Activated T-helper 2 cell treated with anti-CD3 and anti-CD28 coated beads, Interferon-gamma antibody, Interleukin-2, Interleukin-4, amounts not matched to agents 10 μg/mL and 5 μg/mL and 100 μg/mL, durations not matched to agents 14 hours and 24 hours and 36 hours (primary cell): ENCODE results near the gene ETV5. TPM values are rescaled to one million over a fixed set of nuclear protein-coding genes. Genes with fewer than 3 reads are reported as not detected.

Experiments used
- DNase-seq: peaks from one replicate; pipeline ENCODE4 v3.0.0; 2021; ENCODE audit warnings: low spot score
- H3K27ac Mint-ChIP-seq: one replicate; pipeline ENCODE4 v1.8.0; 2021; ENCODE audit warnings: mixed read lengths
- H3K27me3 Mint-ChIP-seq: one replicate; pipeline ENCODE4 v1.8.0; 2021; ENCODE audit warnings: low read depth, mixed read lengths
- H3K36me3 Mint-ChIP-seq: one replicate; pipeline ENCODE4 v1.8.0; 2021; ENCODE audit warnings: low read depth, mixed read lengths
- H3K4me1 Mint-ChIP-seq: one replicate; pipeline ENCODE4 v1.8.0; 2021; ENCODE audit warnings: low read depth, mixed read lengths
- H3K4me3 Mint-ChIP-seq: one replicate; pipeline ENCODE4 v1.8.0; 2021; ENCODE audit warnings: low read depth, mild to moderate bottlenecking, moderate library complexity, mixed read lengths
- H3K9me3 Mint-ChIP-seq: one replicate; pipeline ENCODE4 v1.8.0; 2021; ENCODE audit warnings: mixed read lengths
- intact Hi-C: fragments of 100-400 bp; cut with micrococcal nuclease; formaldehyde crosslinking; loops from one replicate; pipeline ENCODE4 v1.15.1; 2023
- total RNA-seq: library from RNA; stranded (reverse); gene quantifications from 2 replicates; pipeline ENCODE4 v1.2.3, GENCODE V29; 2022

Gene ETV5
- total RNA-seq, 1 donor from 2014 or later, result 1.3 TPM

DNA sequence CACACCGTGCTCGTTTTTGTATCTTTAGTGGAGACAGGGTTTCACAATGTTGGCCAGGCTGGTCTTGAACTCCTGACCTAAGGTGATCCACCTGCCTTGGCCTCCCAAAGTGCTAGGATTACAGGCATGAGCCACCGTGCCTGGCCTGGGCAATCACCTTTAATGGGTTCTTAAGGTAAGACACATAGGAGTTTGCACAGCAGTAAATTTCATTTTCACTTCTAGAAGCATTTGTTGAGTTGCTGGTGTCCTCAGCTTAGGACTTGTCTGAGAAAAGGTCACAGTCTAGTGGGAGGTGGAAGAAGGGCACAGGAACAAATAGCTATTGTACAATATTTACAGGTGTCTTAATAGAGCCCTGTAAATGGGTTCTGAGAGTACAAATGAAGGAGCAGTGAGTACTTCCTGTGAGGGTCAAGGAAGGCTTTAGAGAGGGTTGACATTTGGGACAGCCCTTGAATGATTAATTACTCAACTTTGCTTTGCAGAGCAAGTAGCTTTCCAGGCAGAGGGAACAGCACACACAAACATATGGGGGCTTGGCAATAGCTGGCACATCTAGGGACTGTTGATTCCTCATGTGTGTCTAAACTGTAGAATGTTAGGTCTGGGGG, 8.7 kb upstream of the ETV5 start:
- no peaks in the 10 kb centered on the region for H3K36me3 Mint-ChIP-seq
- DNase-seq, result no peak
- no peaks in the 10 kb centered on the region for H3K4me1 Mint-ChIP-seq
- H3K4me3 Mint-ChIP-seq, result no peak overlapping the region
- H3K9me3 Mint-ChIP-seq, result no peaks in the 10 kb centered on the region
- intact Hi-C loops, result no loop called here
- H3K27me3 Mint-ChIP-seq, result peaks cover 72% of the 10 kb centered on the region
- no peak overlapping the region for H3K27ac Mint-ChIP-seq

DNA sequence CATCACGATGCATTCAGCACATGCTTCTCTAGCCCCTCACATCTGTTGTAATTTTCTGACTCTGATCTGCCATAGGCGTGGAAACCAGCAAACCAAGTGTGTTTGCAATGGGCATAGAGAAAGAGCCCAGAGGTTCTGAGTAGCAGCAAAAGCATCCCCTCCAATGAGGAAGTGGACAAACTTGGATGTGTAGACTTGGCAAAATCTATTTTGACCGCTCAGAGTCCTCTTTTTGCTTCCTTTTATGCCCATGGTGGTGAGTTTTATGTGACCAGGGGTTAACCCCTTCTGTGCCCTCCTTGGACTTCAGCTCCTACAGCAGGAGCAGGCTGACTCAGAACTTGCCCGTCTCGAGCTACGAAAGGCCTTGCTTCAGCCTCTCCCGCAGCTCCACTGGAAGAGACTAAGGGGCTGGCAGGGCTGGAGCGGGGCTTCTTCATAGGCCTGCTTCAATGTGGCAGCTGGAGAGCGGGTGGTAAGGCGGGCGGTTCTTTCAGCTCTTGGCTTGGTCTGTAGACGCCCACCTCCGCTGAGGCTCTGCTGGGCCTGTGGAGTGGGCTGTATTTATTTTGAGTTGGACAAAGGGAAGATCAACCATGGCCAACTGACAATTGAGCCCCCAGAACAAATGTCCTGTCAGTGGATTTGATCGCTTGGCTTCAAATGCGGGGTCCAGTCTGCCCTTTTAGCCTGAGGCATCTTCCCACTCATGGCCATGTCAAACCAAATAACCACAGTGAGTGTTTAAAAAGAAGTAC, 6.5 kb upstream of the ETV5 start:
- H3K9me3 Mint-ChIP-seq, result no peaks in the 10 kb centered on the region
- no peak overlapping the region for H3K27ac Mint-ChIP-seq
- no peak overlapping the region for H3K4me3 Mint-ChIP-seq
- DNase-seq, result no peak
- no peaks in the 10 kb centered on the region for H3K36me3 Mint-ChIP-seq
- intact Hi-C loops, result no loop called here
- H3K27me3 Mint-ChIP-seq, result peaks cover 89% of the 10 kb centered on the region
- H3K4me1 Mint-ChIP-seq, result peaks cover 8% of the 10 kb centered on the region

GRCh38 chr3:186110975-186111974, 2.4 kb upstream of the ETV5 start:
- no peaks in the 10 kb centered on the region for H3K9me3 Mint-ChIP-seq
- intact Hi-C loops, result no loop called here
- no peaks in the 10 kb centered on the region for H3K36me3 Mint-ChIP-seq
- no peak overlapping the region for H3K27ac Mint-ChIP-seq
- DNase-seq, result no peak
- peaks cover 87% of the 10 kb centered on the region for H3K27me3 Mint-ChIP-seq
- peak overlapping the region; percentile 9 for H3K4me3 Mint-ChIP-seq
- peaks cover 26% of the 10 kb centered on the region for H3K4me1 Mint-ChIP-seq

DNA sequence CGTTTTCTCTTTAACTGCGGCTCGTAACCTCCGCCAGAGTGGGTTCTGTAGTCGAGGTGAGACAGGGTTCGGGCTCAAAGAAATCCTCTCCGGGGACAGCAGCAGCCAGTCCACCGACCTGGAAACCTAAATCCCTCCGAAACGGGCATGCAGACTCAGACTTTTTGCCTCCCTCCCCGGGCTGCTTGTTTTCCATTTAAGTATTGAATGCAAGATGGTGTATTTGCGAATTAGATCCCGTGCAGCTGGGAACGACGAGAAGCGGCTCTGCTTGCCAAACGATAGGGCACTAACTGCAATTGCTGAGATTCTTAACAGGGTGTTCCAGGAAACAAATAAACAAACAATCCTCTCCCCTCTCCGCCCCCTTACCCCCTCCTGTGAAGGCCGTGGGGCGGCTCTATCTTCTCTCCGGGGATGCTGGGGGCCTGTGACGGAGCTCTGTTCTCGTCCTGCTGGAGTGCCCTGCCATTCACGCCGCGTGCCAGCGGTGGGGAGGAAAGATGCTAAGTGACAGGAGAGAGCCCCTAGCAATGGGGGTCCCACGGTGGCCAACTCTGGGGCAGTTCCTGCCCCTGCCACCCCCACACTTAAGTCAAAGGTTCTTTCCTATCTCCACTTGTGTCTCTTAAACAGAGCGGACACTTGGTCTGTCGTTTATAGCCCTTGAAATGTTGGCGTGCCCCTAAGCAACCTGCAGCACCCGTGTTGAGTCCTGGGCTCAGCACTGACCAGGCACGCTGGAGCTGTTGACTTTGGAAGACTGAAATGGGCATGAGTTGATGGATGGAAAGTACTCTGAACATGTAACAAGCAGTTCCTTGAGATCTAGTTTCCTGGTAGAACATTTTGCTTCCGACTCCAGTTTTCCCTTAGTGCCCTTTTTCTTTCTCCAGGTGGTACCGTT, 1.3 kb upstream of the ETV5 start:
- peaks cover 85% of the 10 kb centered on the region for H3K27me3 Mint-ChIP-seq
- no peak for DNase-seq
- intact Hi-C loops, result loop anchor here (1.0 to 5.0 kb wide), 7 partner anchors 41 to 432 kb away; partner anchors contain the start of gene CRYGS
- peak overlapping the region; percentile 80 for H3K4me3 Mint-ChIP-seq
- peaks cover 26% of the 10 kb centered on the region for H3K4me1 Mint-ChIP-seq
- H3K36me3 Mint-ChIP-seq, result no peaks in the 10 kb centered on the region
- H3K27ac Mint-ChIP-seq, result no peak overlapping the region
- H3K9me3 Mint-ChIP-seq, result no peaks in the 10 kb centered on the region

- DNase-seq, result peak; percentile 10
These were observed 566 bp downstream of the ETV5 start for GRCh38 chr3:186108106-186108940.

DNA sequence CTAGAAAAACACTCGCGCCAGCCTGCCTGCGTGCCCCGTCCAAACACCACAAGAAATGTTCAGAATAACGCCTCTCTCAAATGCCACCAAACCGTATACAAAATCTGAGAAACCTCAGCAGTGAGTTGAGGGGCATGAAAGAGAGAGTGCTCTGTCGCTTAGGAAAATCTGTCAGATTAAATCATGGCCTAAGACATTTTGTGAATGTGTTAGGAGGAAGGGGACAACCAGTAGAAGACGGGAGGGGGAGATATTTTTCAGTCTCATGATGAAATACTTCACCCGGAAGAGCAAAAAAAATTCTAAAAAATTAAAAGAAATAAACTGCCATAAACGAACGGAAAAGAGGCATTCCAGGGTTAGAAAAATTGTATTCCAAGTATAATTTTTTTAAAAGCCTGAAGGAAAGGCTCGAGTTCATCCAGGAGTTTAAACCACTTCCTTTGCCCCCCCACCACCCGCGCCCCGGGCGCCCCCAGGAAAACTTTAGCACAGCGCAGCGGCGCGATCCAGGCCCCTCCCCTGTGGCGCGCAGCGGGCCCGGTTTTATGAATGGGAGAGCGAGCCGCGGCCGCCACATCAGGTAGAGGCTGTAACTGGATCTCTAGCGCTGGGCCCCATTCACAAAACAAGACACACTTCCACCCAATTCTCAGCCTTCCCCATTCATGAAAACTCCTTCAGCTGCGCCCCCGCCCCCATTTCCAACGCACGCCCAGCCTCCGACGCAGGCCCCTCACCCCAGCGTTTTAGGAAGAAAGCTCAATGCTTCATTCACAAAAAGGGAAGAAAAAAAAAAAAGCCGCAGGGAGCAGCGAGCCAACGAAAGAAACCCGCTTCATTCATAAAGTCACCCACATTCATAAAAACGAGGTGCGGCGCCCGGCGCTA, 1.4 kb downstream of the ETV5 start:
- intact Hi-C loops, result loop anchor here (2.0 to 5.0 kb wide), 5 partner anchors 125 to 435 kb away; partner anchors contain the start of gene CRYGS
- DNase-seq, result peak; percentile 24
- Mint-ChIP-seq H3K27me3 (peaks cover 81% of the 10 kb centered on the region), H3K4me3 (peak overlapping the region; percentile 75), H3K27ac (no peak overlapping the region), H3K9me3 (no peaks in the 10 kb centered on the region), H3K4me1 (peaks cover 26% of the 10 kb centered on the region), H3K36me3 (no peaks in the 10 kb centered on the region)

More at GRCh38 chr3:186108106-186108940, 566 bp downstream of the ETV5 start:
- Mint-ChIP-seq H3K36me3 (no peaks in the 10 kb centered on the region), H3K27ac (no peak overlapping the region), H3K9me3 (no peaks in the 10 kb centered on the region), H3K4me3 (peak overlapping the region; percentile 80), H3K27me3 (peaks cover 81% of the 10 kb centered on the region), H3K4me1 (peaks cover 26% of the 10 kb centered on the region)
- intact Hi-C loops, result loop anchor here (2.0 to 5.0 kb wide), 5 partner anchors 126 to 434 kb away; partner anchors contain the start of gene CRYGS

DNA sequence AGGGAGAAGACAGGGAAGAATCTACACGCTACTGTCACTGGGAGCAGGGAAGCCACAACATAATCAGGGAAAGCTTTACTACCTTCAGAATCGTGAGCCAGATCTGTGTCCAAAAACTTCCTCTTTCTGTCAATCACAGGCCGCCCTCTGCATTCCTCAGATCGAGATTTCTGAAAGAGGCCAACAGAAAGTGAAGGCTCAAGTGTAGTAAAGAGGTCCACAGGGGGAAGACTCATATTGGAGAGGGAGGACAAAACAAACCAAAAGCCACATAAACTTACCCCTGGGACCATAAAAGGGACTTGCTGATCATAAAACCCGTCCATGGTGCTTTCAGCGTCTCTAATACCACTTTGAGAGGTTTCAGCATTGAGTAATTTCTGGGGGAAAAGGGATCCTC, 3.3 kb downstream of the ETV5 start:
- peaks cover 18% of the 10 kb centered on the region for H3K4me1 Mint-ChIP-seq
- no peak overlapping the region for H3K4me3 Mint-ChIP-seq
- no peak overlapping the region for H3K27ac Mint-ChIP-seq
- intact Hi-C loops, result loop anchor here (5.0 kb wide), 4 partner anchors 123 to 437 kb away; partner anchors contain the start of gene CRYGS
- H3K27me3 Mint-ChIP-seq, result peaks cover 72% of the 10 kb centered on the region
- no peaks in the 10 kb centered on the region for H3K36me3 Mint-ChIP-seq
- H3K9me3 Mint-ChIP-seq, result no peaks in the 10 kb centered on the region
- no peak for DNase-seq

DNA sequence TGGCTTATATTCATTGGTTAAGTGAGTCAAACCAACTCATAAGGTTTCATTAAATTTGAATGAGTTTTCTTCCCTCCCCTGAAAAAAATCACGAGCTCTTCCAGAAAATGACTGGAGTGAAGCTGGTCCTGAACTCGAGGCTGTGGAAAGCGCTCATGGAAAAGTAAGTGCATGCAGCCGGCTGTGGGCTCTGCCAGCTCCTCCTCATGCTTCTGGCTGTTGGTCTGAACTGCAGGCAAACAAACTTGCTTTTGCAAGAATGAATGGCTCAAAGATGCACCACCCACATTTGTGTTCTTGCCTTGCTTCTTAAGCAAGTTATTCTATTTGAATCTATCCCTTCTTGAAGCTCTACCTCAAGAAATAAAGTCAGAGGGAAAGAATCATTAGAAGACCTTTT, 6.2 kb downstream of the ETV5 start:
- intact Hi-C loops, result no loop called here
- no peak overlapping the region for H3K27ac Mint-ChIP-seq
- H3K4me3 Mint-ChIP-seq, result no peak overlapping the region
- peaks cover 77% of the 10 kb centered on the region for H3K27me3 Mint-ChIP-seq
- no peak for DNase-seq
- H3K36me3 Mint-ChIP-seq, result no peaks in the 10 kb centered on the region
- peaks cover 6% of the 10 kb centered on the region for H3K4me1 Mint-ChIP-seq
- H3K9me3 Mint-ChIP-seq, result no peaks in the 10 kb centered on the region

- H3K4me1 Mint-ChIP-seq, result no peaks in the 10 kb centered on the region
- DNase-seq, result no peak
- no peak overlapping the region for H3K4me3 Mint-ChIP-seq
- intact Hi-C loops, result no loop called here
- peaks cover 81% of the 10 kb centered on the region for H3K27me3 Mint-ChIP-seq
- no peaks in the 10 kb centered on the region for H3K36me3 Mint-ChIP-seq
- no peak overlapping the region for H3K27ac Mint-ChIP-seq
- no peaks in the 10 kb centered on the region for H3K9me3 Mint-ChIP-seq
These were observed 8.5 kb downstream of the ETV5 start for GRCh38 chr3:186100398-186100797.

- no peak overlapping the region for H3K27ac Mint-ChIP-seq
- intact Hi-C loops, result no loop called here
These were observed 9.7 kb downstream of the ETV5 start for GRCh38 chr3:186099178-186099577.

More at GRCh38 chr3:186099178-186099577, 9.7 kb downstream of the ETV5 start:
- H3K27me3 Mint-ChIP-seq, result peaks cover 87% of the 10 kb centered on the region
- no peaks in the 10 kb centered on the region for H3K4me1 Mint-ChIP-seq
- no peak overlapping the region for H3K4me3 Mint-ChIP-seq
- no peak for DNase-seq
- no peaks in the 10 kb centered on the region for H3K36me3 Mint-ChIP-seq
- H3K9me3 Mint-ChIP-seq, result no peaks in the 10 kb centered on the region
